Neutrophil (primary cell): Measurements from ENCODE around the gene ACTR3C.

Experiments
- H3K27ac ChIP-seq: fragments of 200-600 bp; sonication (generic); 2 replicates; pipeline ENCODE4 v1.5.1; 2016; ENCODE audit warnings: mild to moderate bottlenecking, moderate library complexity
- H3K27me3 ChIP-seq: fragments of 200-600 bp; sonication (generic); 2 replicates; pipeline ENCODE4 v1.6.0; 2016; ENCODE audit warnings: mild to moderate bottlenecking
- H3K36me3 ChIP-seq: fragments of 200-600 bp; sonication (generic); 2 replicates; pipeline ENCODE4 v1.5.1; 2017
- H3K4me1 ChIP-seq, 2 experiments: fragments of 200-600 bp in 1 of 2; sonication (generic) in 1 of 2; 1 replicate in 1 of 2; 2 replicates in 1 of 2; pipeline versions ENCODE4 v1.5.1 to v1.6.1; 2013 to 2016; ENCODE audit warnings: low read depth in 1 of 2, low read length in 1 of 2, mild to moderate bottlenecking in 1 of 2, moderate library complexity in 1 of 2; ENCODE audit not compliant: control insufficient read depth in 1 of 2, insufficient read depth in 1 of 2
- H3K4me3 ChIP-seq, 2 experiments: fragments of 200-600 bp in 1 of 2; sonication (generic) in 1 of 2; 1 replicate in 1 of 2; 2 replicates in 1 of 2; pipeline ENCODE4 v1.5.1; 2013 to 2016; ENCODE audit warnings: low read depth in 1 of 2, low read length in 1 of 2, mild to moderate bottlenecking in 1 of 2, moderate library complexity in 1 of 2
- H3K9me3 ChIP-seq: fragments of 200-600 bp; sonication (generic); 2 replicates; pipeline ENCODE4 v1.5.1; 2016
- CTCF ChIP-seq: fragments of 200-600 bp; sonication (generic); IDR thresholded peaks from 2 replicates; pipeline ENCODE4 v1.5.1; 2016; ENCODE audit warnings: antibody characterized with exemption

ACTR3C gene

GRCh38 chr7:150337659-150338081, 14.3 kb upstream of the ACTR3C start:
- H3K4me1 ChIP-seq = peaks cover 0 to 6% of the 10 kb centered on the region in 2 experiments
- H3K4me3 ChIP-seq = no peak overlapping the region
- H3K9me3 ChIP-seq = no peaks in the 10 kb centered on the region
- peaks cover 42% of the 10 kb centered on the region for H3K27me3 ChIP-seq
- TF ChIP-seq CTCF = no peak
- H3K36me3 ChIP-seq = peaks cover 59% of the 10 kb centered on the region
- no peak overlapping the region for H3K27ac ChIP-seq

- Histone ChIP-seq H3K27me3 (peaks cover 37% of the 10 kb centered on the region), H3K27ac (no peak overlapping the region), H3K9me3 (no peaks in the 10 kb centered on the region), H3K4me3 (no peak overlapping the region), H3K4me1 (peaks cover 0 to 6% of the 10 kb centered on the region in 2 experiments), H3K36me3 (peaks cover 60% of the 10 kb centered on the region)
- no peak for TF ChIP-seq CTCF
Observed at GRCh38 chr7:150337179-150337578, 13.8 kb upstream of the ACTR3C start.

- H3K9me3 ChIP-seq = no peaks in the 10 kb centered on the region
- H3K27me3 ChIP-seq = peaks cover 32% of the 10 kb centered on the region
- no peak overlapping the region for H3K4me3 ChIP-seq
- peaks cover 64% of the 10 kb centered on the region for H3K36me3 ChIP-seq
- TF ChIP-seq CTCF = no peak
- peaks cover 0 to 6% of the 10 kb centered on the region in 2 experiments for H3K4me1 ChIP-seq
- H3K27ac ChIP-seq = no peak overlapping the region
Observed at GRCh38 chr7:150336746-150337145, 13.4 kb upstream of the ACTR3C start.

- Histone ChIP-seq H3K36me3 (peaks cover 74% of the 10 kb centered on the region), H3K27me3 (peaks cover 22% of the 10 kb centered on the region), H3K4me3 (no peak overlapping the region), H3K27ac (no peak overlapping the region), H3K4me1 (peaks cover 0 to 2% of the 10 kb centered on the region in 2 experiments), H3K9me3 (no peaks in the 10 kb centered on the region)
- TF ChIP-seq CTCF = no peak
Observed at GRCh38 chr7:150335774-150336112, 12.4 kb upstream of the ACTR3C start.

GRCh38 chr7:150335108-150335773, 11.9 kb upstream of the ACTR3C start:
- H3K9me3 ChIP-seq = no peaks in the 10 kb centered on the region

More at GRCh38 chr7:150335108-150335773, 11.9 kb upstream of the ACTR3C start:
- no peak overlapping the region for H3K4me3 ChIP-seq
- H3K36me3 ChIP-seq = peaks cover 79% of the 10 kb centered on the region
- no peaks in the 10 kb centered on the region for H3K4me1 ChIP-seq
- no peak for TF ChIP-seq CTCF
- H3K27me3 ChIP-seq = peaks cover 17% of the 10 kb centered on the region
- no peak overlapping the region for H3K27ac ChIP-seq
